Measurements from ENCODE around the gene BRF1.

The BRF1 gene

DNA sequence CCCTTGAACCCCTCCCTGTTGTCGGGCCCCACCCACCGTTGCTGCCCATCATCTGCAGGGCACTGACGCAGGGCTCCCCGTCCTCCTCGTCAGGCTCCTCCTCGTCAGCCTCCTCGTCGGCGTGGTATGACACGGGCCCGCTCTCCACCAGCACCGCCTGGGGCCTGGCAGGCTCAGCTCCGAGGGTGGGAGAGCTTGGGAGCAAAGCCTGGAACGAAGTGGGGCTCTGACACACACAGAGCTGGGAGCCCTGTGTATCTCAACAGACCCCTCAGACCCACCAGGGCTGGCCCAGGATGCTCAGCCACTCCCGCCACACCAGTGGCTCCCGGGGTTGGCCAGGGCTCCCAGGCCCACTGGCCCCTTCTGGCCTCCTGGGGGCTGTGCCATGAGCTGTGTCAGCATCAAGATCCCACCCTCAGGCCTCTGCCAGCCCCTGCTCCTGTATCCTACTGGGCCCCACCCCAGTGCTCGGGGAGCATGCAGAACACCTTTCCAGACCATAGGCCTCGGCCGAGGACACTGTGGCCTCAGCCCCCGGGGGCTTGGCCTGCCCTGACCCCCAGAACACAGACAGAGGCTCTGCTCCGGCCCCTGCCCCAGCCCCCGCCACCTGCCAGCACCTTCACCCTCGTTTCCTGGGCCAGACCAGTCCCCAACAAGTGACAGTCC is 89.6 kb downstream of the BRF1 start:
- DNase-seq (ENCODE audit: low read depth): no peak

DNA sequence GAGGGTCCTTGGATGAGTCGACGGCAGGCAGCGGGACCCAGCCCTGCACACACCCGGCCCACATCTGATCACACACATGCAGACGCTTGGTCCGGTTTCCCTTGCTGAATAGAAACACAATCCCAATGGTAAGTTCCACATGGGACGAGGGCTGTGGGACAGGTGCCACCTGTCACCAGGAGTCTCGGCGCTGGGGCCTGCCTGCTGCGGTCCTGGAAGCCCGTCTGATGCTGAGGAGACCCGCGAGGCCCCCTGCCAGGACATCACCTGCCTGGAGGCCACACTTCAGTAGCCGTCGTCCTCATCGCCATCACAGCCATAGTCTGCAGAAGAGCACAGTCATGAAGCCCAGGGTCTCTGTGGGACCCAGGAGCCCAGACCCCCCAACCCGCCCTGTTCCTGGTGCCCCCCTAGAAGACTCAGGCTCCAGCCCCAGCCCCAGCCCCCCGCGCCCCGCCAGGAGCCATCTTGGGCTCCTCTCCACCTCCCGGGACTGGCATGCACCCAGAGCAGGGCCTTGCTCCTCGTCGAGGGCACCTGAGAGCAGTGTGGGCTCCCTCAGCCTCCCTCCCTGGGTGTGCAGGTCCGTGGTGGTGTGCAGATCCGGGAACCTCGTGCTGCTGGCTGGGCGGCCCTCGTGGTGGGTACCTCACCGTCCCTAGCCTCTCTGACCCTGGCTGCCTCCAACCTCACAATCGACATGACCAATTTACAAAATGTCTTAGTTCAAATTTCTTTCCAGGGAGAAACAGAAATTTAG is 90.4 kb downstream of the BRF1 start:
- DNase-seq (ENCODE audit: low read depth): no peak

DNA sequence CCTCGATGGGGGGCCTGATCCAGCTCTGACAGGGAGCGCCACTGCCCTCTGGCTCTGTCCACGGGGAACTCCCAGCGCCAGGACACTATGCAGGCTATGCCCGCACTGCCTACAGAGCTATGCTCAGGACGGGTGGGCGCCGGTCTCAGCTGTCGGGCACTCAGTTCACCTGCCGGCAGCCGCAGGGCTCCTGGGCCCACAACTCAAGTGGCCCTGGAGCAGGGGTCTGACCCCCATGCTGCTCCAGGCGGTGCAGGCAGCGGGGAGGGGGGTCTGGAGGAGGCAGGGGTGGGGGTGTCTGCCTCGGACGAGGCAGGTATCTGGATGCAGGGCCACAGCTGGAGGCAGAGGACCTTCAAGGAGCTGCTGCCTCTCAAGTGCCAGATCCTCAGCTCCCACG is 91.2 kb downstream of the BRF1 start:
- no peak for DNase-seq (ENCODE audit: low read depth)

DNA sequence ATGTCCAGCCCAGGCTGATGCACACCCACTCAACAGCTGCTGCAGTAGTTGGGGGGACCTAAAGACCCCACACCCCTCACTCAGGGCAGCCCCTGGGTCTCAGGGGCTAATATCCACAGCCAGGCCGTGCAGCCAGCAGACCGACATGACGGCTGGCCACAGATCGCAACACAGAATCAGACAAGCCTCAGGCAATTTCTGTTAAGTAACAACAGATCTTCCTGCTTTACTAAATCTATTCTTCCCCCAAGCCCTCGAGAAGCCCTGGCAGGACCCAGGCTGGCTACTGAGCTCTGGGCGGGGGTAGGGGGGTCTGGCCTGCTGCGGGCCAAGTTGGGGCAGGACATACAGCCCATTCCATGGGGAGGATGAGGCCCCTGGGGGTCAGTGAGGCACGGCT is 91.7 kb downstream of the BRF1 start:
- no peak for DNase-seq (ENCODE audit: low read depth)

DNA sequence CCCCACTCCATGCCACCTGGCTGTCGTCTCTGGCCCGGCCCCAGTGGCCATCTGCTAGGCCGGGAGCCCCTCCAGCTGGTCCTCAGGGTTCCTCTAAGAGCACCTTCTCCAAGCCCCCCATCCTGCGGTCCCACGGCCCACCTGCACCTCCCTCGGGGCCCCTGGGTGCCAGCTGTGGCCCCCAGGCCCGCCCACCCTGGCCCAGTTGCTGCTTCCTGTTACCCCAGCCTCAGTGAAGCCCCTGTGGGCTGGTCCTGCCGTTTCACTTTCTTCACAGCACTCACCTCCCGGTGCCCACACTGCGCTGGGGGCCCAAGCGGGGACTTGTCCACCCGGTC is 92.1 kb downstream of the BRF1 start:
- DNase-seq (ENCODE audit: low read depth): no peak

DNA sequence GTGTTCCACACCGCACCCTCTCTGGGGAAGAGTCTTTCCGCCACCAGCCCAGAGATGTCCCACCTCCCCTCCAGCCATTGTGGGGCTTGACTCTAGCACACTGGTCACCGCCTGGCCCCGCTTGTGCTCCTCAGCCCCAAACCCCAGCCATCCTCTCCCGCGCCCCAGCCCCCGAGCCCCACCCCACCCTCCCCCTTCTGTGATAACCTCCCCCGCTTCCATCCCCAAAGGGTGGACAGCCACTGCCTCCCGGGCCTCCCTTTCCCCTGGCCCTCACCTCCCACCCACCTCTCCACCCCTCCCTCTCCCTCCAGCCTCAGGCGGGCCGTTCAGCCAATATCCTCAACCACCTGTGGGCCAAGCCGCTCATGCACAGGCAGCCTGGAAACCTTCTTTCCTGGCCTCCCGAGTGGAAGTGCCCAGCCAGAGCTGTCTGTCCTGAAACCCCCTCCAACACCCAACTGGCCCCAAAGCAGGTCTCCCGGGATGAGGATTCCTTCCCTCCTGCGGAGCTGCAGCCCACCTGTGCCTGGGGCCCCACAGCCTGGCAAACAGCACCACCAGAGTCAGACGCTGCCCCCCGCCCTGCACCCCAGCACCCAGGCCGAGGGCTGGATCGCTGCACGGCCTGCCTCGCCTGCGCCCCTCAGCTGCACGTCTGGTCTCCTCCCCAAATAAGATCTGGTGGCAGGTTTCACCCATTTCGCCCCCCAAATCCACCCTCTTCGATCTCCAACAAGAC is 92.6 kb downstream of the BRF1 start:
- no peak for DNase-seq (ENCODE audit: low read depth)

DNA sequence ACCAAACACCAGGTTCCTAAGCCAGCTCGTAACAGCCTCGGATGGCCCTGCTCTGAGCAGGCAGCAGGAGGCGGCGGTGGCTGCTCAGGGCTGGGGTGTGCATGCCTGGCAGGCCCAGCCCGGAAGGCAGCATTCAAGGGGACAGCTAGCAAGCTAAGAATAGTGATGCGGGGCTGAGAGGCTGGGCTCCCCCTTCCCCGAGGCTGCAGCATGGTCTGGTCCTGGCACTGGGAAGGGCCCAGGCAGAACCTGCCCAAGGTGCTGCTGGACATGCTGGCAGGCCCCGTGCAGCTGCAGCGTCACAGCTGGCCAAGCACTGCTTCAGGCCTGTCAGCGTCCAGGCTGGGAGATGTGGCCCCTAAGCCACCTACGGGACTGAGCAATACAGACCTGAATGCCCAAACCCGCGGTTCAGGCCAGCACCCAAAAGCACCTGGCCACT is 93.3 kb downstream of the BRF1 start:
- no peak for DNase-seq (ENCODE audit: low read depth)

DNA sequence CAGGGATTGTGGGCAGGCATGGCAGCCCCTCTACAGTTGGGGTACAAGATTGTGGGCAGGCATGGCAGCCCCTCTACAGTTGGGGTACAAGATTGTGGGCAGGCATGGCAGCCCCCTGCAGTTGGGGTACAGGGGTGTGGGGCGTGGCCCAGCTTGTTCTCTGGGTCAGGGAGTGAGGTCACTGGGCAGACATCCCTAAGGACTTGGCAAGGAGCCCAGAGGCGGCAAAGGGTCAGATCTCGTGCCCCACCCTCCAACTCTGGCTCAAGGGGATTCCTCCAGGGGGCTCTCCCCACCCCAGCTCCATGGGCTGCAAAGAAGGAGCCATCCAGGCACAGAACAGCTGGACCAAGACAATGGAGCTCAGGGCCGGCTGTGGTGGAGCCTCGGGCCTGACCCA is 93.9 kb downstream of the BRF1 start:
- DNase-seq (ENCODE audit: low read depth): no peak

DNA sequence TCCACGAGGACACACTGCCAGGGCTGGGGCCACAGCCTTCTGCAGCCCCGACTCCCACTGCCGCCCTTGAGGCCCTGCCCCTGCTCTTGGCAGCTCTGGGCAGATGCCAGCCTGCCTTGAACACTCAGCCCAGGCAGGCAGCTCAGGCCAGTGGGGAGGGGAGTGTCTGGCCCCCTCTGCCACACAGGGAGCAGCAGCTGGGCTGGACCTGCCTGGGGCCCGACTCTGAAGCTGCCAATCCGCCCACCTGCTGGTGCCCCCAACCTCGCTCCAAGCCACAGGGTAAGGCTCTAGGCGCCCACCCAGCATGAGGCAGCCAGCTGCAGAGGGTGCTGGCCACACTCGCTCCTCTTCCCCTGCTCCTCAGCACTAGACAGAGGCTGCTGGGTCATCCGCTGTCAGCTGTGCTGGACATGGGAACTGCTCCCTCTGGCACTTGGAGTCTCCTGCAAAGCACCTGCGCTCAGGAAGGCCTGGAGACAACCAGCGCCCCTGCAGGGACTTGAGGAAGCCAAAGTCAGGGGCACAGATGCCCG is 95.1 kb downstream of the BRF1 start:
- DNase-seq (ENCODE audit: low read depth): no peak

DNA sequence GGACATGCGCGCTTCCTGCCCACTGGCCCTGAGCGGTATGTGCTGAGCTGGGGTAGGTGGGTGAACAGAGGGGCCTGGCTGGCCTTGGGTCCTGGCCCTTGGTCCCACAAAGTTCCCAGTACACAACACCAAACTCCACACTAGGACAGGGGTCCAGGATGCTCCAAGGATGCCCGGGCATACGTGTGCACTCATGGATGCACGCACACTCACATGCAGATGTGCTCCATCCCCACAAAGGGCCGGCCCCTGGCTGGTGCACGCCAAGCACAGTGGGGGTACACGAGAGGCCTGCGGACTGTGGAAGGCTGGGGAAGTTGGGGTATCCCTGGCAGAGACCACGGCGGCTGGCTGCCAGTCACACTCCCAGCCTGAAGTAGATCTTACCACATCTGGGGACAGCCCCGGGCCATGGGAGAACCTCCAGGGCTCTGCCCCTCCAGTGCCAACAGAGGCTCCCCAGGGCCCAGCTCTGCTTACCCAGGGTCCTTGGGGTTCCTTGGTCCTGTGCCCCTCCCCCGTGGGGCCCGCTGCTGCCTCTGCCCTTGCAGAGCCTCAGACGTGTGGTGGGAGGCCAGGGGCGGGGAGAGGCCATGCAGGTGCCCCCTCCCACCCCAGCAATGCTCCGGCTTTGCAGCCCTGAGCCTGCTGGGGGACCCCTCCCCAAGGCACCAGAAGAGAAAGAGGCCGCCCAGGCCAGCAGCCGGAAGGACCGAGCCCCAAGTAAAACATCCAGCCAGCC is 95.7 kb downstream of the BRF1 start:
- no peak for DNase-seq (ENCODE audit: low read depth)

DNA sequence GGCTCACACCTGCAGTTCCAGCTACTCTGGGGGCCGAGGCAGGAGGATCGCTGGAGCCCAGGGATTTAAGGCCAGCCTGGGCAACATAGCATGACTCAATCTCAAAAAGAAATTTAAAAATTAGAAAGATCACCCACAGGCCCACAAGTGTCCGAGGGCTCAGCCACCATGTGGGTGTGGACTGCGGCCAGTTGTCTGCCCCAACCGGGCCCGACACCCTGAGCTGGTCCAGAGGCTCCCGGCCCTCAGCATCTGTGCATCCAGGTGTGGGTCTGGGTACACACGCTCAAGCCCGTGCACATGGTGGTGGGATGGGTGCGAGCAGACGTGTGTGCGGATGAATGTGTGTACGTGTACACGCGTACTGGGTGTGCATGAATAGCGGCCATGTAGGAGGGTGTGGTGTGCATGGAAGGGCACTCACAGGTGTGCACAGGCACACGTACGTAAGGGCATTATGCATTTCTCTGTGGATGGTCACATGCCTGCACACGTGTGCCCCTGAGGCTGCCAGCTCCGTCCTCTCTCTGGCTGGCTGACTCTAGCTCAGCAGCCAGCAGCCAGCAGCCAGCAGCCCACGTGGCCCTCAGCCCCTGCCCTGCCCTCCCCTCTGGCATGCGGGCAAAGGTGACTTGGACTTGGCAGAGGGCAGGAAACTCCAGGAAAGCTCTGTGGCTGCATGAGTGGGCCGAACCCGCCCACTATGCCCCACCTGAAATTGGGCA is 96.4 kb downstream of the BRF1 start:
- DNase-seq (ENCODE audit: low read depth): no peak

DNA sequence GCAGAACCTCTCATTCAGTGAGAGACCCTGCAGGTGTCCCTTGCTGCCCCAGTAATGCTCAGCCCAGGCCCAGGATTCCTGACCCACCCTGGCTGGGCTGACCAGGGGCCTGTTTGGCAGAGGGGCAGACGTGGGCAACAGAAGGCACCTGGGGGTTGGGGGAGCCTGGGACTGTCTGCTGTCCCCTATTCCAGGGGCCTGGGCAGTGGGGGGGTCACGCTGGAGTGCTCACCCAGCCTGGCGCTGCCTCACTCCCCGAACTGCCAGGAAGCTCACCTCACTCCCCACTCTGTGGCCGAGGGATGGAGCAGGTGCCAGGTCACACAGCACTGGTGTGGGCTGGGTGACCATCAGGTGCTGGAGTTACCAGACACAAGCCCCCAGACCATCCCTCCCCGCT is 97.1 kb downstream of the BRF1 start:
- DNase-seq (ENCODE audit: low read depth): no peak

DNA sequence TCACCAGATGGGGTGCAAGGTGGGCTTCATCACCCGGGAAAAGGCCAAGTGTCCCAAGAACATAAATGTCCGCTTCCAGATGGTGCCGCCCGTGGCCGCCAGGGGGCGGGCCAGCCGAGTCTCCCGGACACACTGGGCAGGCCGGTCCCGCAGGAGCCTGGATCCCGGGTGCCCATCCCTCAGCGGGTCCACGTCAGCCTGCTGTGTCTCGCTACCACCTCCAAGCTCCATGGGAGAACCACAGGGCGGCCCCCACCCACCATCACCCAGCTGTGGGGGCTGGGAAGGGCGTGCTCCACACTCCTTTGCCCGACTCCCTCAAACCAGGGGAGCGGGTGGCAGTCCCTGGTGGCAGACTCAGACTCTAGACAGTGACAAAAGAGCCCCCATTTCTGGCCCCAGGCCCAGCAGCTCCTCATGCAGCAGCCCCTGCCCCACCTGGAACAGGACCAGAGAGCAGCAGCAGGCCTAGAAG is 97.7 kb downstream of the BRF1 start:
- DNase-seq (ENCODE audit: low read depth): peak; percentile 54

DNA sequence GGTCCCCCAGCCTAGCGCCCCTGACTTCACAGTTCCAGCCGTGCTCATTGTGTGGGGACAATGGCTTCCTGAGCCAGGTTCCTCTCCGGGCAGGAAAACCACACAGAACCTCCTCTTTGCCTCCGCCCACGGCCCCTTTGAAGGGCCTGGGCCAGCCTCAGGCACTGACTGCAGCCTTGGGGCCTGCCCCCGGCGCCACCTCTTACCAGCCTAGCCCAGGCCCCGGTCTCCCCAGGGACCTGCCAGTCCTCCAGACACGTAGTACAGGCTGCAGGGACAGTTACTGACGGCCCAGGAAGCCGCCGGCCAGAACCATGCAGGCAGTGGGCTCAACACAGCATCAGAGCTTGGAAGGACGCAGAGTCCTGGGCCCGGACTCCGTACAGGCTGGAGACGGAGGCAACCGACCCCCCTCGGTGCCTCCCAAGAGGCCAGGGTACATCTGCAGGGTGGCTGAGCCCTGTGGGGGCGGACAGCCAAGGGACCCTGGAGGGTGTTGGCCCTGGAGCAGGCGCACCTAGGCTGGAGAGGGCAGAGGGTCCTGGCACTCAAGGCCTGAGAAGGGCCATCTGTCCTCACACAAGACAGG is 98.8 kb downstream of the BRF1 start:
- DNase-seq (ENCODE audit: low read depth): no peak

DNA sequence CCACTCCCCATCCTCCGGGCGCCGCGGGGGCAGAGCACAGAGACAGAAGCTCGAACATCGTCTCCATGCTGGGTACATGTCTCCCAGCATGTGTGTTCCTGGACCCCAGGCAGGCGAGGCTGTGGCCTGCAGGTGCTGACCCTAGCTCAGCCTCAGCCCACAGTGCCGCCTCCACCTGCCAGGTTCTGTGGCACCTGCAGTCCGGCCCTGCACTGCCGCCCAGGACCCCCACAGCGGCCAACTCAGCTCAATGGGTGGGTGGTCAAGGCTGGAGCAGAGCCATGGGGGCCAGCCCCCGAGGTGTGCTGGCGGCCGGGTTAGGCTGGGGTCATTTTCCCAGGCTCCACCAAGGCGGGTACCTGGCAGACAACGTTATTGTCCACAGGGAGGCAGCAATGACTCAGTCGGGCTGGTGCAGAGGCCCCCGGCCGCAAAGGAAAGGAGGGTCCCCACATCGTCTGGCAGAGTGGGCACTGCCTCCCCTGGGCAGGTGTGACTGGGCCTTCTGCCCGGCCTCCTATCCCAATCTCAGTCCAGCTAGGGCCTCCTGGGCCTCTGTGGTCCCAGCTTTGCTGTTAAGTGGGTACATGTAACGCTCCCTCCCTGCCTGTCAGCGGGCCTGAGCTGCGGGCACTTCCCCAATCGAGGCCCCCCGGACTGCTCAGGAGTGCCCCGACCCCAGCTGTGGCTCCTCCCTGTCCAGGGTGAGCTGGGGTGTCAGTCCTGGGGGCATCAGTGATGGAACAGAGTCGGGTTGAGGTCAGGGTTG is 99.5 kb downstream of the BRF1 start:
- no peak for DNase-seq (ENCODE audit: low read depth)

DNA sequence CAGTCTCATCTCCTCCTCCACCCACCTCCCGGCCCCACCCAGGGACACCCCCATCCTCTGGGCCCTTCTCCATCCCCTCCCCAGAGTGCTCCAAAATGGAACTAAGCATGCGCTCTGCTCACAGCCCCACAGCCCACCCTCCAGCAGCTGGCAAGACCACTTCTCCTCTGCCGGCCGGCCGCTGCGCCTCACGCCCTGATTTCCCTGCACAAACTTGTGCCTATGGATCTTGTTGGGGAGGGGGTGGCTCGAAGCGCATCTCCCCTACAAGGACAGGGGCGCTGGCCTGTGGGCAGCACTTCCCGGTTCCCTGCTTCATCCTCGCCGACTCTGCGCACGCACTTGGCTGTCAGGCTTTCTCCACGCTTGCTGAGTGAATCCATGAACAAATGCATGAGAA is 100.2 kb downstream of the BRF1 start:
- DNase-seq (ENCODE audit: low read depth): no peak

DNA sequence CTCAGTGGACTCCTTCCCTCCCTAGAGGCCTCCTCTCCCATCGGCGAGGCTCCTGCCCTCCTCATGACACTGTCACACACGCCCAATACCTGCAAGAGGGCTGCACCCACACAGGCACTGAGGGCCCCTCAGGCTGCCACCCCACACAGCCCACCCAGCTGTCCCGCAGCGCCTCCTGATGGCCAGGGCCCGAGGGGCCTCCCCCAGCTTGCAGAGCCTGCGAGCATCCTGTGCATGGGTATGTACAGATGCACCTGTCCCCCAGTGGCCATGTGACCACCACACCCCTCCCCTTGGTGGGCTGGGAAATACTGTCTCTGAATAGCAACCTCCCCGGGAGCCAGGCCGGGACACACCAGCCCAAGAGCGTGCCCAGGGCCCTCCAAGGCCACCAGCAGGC is 100.7 kb downstream of the BRF1 start:
- DNase-seq (ENCODE audit: low read depth): no peak

DNA sequence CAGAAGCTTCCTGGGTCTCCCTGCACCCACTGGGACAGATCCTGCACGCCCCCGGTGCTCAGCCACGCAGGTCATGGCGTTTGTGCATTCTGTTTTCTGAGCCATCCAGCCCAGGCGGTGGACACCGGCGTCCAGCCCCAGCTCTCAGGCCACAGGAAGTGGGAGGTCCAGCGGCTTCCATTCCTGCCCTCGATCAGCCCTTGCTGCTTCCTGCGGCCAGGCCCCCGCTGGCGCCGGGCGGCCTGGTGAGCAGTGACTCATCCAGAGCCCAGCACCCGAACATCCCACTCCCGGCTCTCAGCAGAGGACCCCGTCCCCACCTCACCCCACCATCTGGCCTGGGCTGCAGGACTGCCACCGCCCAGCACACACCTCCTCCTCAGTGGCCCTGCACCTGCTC is 101.7 kb downstream of the BRF1 start:
- peak; percentile 71 for DNase-seq (ENCODE audit: low read depth)

DNA sequence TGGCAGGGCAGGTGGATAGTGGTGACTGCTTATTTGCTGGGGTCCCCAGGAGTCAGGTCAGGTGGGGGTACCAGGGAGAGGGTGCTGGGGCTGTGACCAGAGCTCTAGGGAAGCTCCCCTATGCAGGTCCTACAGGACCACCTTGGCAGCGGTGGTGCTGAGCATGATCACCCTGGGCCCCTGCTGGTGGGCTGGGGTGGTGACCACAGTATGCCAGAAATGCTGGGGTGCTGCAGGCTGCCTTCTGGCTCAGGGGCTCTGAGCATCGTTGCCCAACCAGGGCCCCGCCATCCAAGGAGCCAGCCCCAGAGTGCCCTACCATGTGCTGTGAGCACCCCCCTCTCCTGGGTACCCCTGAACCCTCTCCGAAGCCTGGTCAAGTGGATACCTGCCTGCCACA is 102.2 kb downstream of the BRF1 start:
- DNase-seq (ENCODE audit: low read depth): no peak

DNA sequence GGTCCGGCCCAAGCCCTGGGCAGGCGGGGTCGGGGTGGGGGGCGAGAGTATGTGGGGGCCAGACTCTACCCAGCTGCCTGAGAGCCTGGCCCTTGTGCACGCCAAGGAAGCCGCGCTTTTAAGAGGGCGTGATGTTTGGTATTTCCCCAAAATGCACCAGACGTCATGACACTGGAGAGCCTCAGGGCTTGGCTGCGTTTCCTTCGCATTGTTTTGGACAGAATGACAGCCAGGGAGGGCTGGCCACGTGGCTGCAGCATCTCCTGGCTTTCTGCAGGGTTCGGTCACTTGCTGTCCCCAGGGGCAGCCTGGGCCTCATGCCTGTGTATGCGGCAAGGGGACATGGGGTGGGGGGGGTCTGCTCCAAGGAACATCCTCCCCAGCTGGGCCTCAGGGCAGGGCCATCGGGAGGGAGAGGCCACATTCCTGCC is 103.6 kb downstream of the BRF1 start:
- DNase-seq (ENCODE audit: low read depth): peak; percentile 45

Measured in iris pigment epithelial cell (primary cell).